NCI-H1092 treated with DMSO at 0.1 percent for 48 hours (cell line): ENCODE data around the gene ZNF512B.
"Not testable (repeated sequence)": the region's sequence is repeated elsewhere in the genome, so short reads cannot be mapped to it uniquely, and the experiment has no call there.

Source experiments
- DNase-seq: peaks from one replicate; lab custom pipeline; 2025; lab: John Stamatoyannopoulos, UW

Gene ZNF512B

GRCh38 chr20:63978319-63979228, 8.8 kb upstream of the ZNF512B start:
- DNase-seq, result peak; percentile 15

DNA sequence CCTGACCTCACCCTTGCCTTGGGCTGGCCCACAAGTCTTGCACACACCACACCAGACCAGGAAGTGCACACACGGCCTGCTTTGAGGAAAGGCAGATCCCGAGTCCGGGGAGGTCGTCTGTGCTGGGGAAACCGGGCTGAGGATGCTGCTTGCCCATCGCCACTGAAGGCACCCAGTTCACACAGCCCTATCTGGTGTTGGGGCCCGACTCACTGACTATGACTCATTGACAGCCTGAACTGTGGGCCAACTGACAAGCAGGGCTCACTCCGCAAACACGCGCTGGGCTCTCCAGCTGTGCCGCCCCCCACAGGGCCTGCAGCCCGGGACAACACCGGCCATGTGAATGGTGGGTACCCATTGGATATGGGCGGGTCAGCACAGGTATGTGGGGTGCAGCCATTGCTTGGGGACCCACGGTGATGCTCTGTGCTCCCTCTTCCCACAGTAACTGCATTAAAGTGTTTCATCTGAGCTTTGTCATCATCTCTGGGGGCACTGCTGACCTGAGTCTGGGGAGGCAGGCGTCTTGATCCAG, 8.1 kb upstream of the ZNF512B start:
- no peak for DNase-seq

GRCh38 chr20:63976980-63977738, 7.4 kb upstream of the ZNF512B start:
- DNase-seq, result no peak

GRCh38 chr20:63976511-63976910, 6.8 kb upstream of the ZNF512B start:
- not testable (repeated sequence) for DNase-seq

DNA sequence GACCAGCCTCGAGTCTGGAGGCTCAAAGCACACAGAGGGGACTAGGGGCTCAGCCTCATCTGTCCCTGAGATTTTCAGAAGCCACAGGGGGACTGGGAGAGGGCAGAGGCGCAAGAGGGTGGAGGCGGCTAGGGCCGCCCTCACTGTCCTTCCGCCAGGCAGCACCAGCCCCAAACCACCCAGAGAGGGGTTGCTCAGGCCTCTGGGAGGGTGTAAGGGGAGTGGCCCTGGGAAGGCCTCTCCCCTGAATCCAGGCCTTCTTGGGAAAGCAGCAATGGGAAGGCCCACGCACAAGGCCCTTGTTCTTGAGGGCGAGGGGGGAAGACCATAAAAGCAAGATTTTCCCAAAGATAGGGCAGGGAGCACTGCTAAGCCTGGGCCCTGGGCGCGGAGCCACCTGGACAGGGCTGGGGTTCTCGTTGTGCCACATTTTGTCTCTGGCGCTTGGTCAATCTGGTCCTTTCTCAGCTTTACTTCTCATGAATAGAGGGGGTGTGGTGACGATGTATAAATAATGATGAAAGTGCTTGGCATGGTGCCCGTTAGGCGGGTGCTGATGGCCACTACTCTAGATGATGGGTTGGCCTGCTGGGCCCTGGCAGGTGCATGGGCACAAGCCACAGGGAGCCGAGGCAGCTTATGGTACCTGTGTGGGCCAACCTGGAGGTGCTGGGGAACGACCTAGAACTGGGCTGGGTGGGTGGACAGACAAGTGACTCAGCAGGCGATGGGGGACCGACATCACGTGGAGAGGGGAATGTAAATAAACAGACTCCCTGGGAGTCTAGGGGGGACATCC, 4.9 kb upstream of the ZNF512B start:
- DNase-seq, result peak; percentile 96

DNA sequence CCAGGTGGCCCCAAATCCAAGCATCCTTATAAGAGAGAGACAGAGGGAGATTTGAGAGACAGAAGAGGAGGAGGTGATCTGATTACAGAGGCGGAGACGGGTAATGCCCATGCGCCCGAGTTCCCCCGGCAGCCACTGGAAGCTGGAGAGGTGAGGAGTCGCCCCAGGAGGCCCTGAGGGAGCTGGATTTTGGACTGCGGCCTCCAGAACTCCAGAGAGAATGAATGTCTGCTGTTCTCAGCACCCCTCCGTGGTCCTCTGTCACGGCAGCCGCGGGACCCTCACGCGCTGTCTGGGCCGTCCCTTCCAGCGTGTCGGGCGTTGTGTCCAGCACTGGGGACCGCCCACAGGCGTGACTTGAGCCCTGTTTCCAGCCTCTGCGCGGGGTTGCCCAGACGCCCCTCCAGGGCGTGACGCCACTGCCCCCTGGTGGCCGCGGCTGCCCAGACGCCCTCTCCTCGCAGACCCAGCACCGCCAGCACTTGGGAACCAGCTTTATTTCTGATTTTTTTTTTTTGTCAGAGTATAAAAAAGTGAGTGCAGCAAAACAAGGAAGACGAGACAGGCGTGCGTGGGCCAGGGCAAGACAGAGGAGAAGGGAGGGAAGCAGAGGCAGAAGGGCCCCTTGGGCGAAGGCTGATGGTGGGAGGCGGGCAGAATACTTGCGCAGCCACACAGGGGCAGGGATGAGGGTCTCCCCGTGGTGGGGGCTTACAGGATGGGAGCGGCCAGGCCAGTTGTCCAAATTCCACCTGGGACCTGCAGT, 4.1 kb upstream of the ZNF512B start:
- DNase-seq, result peak; percentile 77

- DNase-seq, result no peak
Measured at GRCh38 chr20:63973160-63973479, 3.4 kb upstream of the ZNF512B start.

GRCh38 chr20:63972312-63973159, 2.8 kb upstream of the ZNF512B start:
- DNase-seq, result no peak

GRCh38 chr20:63971960-63972311, 2.2 kb upstream of the ZNF512B start:
- DNase-seq, result not testable (repeated sequence)

DNA sequence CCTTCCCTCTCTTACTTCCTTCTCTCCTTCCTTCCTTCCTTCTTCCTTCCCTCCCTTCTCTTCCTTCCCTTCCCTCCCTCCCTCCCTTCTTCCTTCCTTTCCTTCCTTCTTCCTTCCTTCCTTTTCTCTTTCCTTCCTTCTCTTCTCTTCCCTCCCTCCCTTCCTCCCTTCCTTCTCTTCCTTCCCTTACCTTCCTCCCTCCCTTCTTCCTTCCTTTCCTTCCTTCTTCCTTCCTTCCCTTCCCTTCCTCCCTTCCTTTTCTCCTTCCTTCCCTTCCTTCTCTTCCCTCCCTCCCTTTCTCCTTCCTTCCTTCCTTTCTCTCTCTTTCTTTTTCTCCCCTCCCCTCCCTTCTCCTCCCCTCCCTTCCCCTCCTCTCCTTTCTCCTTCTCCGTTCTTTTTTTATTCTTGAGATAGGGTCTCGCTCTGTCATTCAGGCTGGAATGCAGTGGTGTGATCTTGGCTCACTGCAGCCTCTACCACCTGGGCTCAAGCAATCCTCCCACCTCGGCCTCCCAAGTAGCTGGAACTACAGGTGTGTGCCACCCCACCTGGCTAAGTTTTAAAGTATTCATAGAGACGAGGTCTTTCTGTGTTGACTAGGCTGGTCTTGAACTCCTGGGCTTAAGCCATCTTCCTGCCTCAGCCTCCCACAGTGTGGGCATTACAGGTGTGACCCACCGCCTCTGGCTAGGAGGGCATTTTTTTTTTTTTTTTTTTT, 1.1 kb upstream of the ZNF512B start:
- no peak for DNase-seq

DNA sequence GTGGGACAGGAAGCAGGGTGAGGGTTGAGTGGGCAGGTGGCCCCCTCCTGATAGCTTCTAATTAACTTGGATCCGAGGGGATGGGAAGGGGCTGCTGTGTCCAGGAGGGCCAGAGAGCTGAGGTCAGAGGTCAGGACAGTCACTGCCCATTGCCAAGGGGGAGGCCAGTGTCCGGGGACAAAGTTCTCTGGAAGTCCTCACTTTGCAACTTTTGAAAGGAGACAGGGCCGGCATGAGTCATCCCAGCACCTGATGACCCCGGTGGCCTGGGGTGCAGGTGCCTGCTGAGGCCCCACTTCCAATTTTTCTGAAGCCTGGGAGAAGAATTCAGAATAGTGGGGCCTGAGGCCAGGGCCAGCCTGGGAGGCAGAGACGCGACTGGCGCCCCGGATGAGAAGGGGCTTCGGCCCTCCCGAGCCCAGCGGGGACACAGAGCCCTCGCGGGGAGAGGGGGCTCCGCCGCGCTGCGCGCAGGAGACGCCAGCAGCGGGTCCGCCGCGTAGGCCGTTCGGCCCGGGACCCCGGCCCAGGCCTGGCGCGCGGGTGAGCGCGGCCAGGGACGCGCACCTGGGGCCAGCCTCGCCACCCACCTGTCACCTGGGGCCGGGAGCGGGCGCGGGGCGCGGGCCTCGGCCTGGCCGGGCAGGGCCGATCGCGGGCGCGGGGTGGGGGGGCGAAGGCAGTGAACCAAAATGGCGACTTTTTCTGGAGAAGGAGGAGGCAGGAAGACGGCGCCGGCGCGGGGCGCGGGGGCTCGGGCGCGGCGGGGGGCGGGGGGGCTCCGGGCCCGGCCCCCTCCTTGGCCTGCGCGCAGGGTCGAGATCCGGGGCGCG, 586 bp downstream of the ZNF512B start:
- DNase-seq, result peak; percentile 23

DNA sequence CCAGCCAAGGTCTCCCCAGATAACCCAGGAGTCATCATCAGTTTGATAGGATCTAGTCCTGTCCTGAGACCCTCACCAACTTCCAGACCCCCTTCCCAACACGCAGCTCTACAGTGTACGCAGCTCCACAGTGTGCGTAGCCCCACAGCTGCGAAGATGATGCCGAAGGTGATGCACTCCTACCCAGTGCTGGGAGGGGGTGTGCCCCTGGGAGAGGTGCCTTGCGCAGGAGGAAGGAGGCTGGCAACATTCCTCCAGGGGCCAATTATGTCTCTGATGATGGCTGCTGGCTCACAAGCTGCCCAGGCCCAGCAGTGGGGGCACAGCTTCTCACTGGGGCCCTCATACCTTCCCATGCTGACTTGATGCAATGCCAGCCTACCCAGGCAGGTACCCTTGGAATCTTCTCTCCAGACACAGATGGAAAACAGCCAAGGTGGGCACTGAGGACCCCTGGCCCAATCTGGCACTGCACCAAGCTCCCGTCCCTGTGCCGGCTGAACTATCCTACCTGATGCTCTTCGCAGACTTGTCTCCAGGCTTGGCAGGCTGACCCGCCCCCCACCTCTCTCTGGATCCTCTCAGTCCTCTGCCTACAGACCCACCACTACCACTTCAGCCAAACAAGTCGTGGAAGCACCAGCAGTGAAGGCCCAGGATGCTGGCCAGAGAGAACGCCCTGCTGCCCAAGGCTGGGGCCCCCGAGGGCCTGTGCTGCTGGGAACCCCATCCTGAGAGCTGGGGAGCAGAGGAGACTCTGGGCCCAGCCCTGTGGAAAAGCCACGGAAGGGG, 1.4 kb downstream of the ZNF512B start:
- no peak for DNase-seq

DNA sequence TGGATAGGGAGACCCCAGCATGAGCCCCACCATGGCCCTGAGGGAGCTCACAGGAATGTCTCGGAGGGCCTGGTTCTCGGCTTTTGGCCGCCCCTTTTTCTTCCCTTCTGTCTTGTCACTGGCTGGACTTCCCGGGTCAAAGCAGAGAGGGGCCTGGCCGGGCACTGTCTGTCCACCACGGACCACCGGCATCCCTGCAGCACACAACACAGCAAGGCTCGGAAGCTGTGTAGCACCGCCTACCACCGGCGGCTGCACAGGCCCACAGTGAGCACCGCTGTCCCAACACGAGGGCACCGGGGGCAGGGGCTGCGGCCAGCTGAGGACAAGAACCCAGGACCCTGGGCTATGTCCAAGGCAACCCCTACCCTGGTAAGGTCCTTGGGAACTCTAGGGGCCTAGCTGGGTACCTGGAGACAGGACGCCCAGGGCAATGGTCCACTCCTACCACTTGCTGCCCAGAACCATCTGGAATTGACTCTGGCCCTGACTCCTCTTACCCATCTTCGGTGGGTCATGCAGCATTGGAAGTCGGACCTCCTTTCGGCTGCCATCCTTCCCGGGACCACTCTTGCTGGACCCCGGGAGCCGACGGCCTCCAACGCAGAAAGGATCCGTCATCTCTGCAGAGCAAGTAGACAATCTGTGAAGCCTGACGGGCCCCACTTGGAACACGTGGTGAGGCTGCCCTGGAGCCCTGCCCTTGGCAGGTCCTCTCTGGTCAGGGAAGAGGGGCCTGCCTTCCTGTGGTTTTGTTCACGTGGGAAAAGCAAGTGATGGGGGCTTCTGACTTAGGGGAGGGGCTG, 2.2 kb downstream of the ZNF512B start:
- no peak for DNase-seq

- no peak for DNase-seq
Measured at GRCh38 chr20:63966944-63967322, 2.8 kb downstream of the ZNF512B start.

GRCh38 chr20:63966172-63966943, 3.4 kb downstream of the ZNF512B start:
- DNase-seq, result no peak

- no peak for DNase-seq
Measured at GRCh38 chr20:63964412-63964811, 5.3 kb downstream of the ZNF512B start.
